Activated CD4-positive, alpha-beta T cell treated with anti-CD3 and anti-CD28 coated beads, Interleukin-2, amount 50 U/mL, for 24 hours (primary cell): ENCODE measurements around the gene CNNM3.

Experiments
- DNase-seq, 2 donors: peaks; one replicate each; pipeline ENCODE4 v3.0.0-alpha.2; 2020; ENCODE audit warnings: low read depth in 1 of 2, low spot score in 1 of 2

Gene CNNM3

GRCh38 chr2:96838345-96839292, 22.6 kb downstream of the CNNM3 start:
- DNase-seq: no peak

DNA sequence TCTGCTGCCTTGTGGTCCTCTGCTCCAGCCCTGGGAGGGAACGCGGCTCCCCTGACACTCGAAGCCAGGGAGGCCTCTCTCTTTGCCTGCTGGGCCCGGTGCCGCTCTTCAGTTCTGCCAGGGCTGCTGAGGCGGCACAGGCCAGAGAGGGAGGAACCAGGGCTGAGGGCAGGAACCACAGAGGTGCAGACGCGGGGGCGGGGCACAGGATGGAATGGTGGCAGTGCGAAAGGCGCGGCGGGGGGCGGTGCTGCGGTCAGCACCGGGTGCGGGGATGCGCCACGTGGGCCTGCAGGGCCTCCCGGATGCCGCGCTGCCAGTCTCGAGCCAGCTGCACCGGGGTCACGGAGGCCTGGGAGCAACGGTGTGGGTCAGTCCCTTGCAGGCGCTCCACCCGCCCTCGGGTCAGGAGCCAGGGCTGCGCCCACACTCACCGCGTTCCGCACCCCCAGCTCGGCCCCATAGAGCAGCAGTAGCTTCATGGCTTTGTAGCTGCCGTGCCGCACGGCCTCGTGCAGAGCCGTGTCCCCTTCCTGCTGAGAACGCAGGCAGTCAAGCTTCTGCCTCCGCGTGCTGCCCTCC, 23.3 kb downstream of the CNNM3 start:
- DNase-seq: peak in 1 of 2 donors; percentile 58

DNA sequence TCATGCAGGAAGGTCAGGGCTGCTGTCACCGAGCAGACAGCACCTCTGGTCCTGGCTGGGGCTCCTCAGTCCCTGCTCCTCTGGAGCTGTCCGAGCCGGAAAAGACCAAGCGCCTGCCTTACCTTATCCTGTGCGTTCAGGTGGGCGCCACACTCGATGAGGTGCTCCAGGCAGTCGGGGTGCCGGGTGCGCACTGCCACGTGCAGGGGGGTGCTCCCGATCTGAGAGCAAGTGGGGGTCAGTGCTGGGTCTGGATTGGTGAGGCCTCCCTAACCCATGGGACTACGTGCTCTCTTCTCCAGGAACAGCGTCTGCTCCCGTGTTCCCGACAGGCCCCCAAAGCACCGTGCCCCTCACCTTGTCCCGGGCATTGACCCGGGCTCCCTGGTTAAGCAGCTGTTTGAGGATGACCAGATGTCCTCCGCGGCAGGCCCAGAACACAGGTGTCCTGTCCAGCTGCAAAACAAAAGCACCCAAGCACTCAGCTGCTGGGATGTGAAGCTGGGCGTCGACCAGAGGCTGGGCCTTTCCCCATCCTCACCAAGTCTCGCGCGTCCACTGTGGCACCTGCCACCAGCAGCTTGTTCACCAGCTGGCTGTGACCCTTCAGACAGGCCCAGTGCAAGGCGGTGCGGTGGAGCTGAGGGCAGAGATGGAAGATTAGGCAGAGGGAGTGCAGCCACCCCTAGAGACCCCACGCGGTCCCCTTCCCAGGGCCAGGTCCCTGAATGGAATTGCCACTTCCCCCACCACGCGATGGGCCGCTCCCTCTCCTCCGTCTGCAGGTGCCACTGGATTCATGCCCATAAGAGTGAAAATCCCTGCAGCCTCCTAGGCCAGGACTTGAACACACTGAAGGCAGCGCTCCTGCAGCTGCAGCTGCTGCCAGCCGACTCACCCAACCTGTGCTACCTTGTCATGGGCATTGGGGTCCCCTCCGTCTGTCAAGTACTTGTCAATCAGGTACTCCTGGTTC, 24.1 kb downstream of the CNNM3 start:
- no peak for DNase-seq

DNA sequence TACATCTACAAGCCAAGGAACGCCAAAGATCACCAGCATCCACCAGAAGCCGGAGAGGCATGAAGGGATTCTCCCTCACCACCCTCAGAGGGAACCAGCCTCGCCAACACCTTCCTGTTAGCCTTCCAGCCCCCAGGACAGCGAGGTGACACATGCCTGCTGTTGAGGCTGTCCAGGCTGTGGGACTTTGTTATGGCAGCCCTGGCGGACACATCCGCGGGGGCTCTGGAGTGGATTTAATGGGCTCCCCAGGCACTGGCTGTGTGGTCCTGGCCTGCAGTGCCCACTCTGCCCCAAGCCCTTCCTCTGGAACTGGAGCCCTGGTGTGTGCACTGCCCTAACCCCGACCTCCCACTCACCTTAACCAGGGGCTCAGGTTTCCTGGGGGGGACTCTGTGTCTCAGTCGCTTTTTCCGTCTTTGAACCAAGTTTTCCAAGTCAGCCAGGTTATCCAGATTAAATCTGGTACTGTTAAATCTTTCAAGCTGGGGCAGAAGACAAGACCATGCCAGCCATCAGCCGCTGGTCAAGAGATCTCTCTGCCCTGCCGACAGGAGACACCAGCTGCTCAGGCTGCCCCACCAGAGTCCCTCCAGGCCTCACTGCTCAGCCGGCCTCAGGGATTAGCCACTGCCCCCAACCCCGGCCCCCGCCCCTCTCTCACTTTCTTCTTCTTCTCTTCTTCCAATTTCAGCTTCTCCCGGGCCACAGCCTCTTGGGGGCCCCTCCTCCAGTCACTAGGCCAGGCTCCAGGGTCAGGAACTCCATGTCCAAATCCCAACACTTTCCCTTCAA, 25.8 kb downstream of the CNNM3 start:
- no peak for DNase-seq

DNA sequence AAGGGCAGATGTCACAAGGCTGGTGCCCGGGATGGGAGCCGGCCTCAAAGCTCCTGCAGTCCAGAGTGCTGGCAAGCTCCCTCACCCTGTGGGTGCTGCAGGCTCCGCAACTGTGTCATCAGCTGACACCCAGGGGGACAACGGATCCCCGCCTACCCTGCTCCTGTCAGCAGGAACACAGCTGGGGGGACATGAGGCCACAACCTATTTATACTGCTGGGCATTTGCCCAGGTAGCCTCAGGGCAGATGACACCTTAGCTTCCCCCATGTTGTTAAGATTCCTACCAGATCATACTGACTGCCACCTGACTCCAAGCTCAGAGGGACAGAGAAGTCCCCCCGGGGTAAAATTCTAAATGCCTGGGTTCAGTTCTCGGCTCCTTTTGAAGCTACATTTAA, 26.5 kb downstream of the CNNM3 start:
- DNase-seq: no peak

GRCh38 chr2:96843538-96844268, 27.6 kb downstream of the CNNM3 start, which contains the start of gene ANKRD23:
Gene ANKRD23 (minus strand): TSS chr2:96844021. CDS start chr2:96843992, 29 bp downstream.
- no peak for DNase-seq

GRCh38 chr2:96844405-96844808, 28.3 kb downstream of the CNNM3 start:
- no peak for DNase-seq

GRCh38 chr2:96846825-96847224, 30.8 kb downstream of the CNNM3 start:
- DNase-seq: no peak

- no peak for DNase-seq
Measured at GRCh38 chr2:96847586-96847985, 31.5 kb downstream of the CNNM3 start.

GRCh38 chr2:96848264-96848663, 32.2 kb downstream of the CNNM3 start:
- DNase-seq: no peak

DNA sequence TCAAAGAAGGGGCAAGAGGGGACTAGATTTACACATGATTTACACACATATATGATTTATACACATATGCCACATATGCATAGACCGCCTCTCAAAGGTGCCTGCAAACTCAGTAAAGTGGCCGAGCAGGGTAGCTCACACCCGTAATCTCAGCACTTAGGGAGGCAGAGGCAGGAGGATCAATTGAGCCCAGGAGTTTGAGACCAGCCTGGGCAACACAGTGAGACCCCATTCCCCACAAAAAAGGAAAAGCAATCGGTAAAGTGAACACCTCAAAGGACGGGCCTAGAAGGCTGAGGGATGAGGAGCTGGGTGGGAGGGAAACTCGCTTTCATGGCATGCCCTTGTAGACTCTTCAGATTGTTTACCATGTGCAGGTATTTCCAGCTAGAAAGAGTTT, 36.6 kb downstream of the CNNM3 start:
- no peak for DNase-seq

- no peak for DNase-seq
Measured at GRCh38 chr2:96853321-96853720, 37.3 kb downstream of the CNNM3 start.

DNA sequence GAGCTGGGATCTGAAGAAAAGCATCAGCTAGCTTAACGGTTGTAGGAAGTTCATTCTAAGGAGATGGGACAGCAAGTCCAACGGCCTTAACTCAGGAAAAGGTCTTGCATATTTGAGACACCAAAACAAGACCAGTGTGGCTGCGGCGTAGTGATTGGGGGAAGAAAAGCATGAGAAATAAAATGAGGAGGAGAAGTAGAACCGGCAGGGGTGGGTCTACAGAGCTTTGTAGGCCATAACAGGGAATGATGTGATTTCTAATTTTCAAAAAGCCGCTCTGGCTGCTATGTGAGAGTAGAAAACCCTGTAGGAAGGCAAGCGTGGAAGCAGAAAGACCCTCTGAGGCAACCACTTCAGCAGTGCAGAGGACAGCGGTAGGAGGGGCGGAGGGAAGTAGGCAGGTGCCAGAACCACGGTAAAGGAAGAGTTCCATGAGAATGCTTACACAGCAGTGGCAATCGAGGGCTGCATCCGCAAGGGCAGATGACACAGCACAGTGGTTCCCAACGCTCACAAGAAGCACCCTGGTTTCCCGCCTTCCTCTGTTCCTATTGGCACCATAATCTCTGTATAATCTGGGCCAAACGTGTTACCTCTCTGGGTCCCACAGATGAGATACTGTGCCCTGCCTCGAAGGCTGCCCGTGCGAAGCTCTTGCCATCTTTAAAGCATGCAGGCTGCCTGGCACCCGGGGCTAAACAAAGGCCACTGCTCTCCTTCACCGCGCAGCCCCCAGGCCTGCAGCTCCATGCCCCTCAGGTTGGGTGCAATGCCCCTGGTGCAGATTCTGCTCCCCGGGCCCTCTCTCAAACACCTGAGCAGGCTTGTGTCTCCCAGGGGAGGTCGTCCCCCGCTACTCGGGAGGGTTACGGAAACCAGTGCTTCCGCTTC, 41.0 kb downstream of the CNNM3 start:
- no peak for DNase-seq

GRCh38 chr2:96857667-96858372, 41.8 kb downstream of the CNNM3 start, which contains the start of gene ANKRD39:
Gene ANKRD39 (minus strand): TSS chr2:96858016. CDS start chr2:96857987, 29 bp downstream.
- peak; percentile 93 to 97 for DNase-seq

GRCh38 chr2:96859099-96859649, 43.1 kb downstream of the CNNM3 start:
- DNase-seq: no peak

GRCh38 chr2:96859681-96860064, 43.6 kb downstream of the CNNM3 start:
- no peak for DNase-seq
